Stimulated activated CD4-positive, alpha-beta T cell treated with anti-CD3 and anti-CD28 coated beads, Interleukin-1b, Interleukin-23, amount 100 ng/mL, for 1 hour (primary cell): ENCODE data around the gene DHX34.
"Not testable (repeated sequence)": the region's sequence is repeated elsewhere in the genome, so short reads cannot be mapped to it uniquely, and the experiment has no call there.

Source experiments
- DNase-seq, 2 donors: peaks; one replicate each; pipeline ENCODE4 v3.0.0-alpha.2; 2020; ENCODE audit warnings: low read depth in 2 of 2

DHX34 gene

DNA sequence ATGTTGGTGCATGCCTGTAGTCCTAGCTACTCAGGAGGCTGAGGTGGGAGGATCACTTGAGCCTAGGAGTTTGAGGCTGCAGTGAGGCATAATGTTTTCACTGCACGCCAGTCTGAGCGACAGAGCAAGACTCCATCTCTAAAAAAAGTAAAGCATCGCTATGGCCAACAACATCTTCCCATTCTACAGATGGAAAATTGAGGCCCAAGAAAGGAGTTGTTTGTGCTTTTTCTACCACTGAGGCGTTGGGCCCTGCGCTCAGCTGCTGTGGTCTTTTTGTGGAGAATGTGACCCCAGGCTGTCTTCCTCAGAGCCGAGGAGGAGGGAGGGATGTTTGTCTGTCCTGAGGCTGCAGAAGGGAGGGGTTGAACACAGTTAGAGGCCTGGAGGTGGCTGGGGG is 17.6 kb upstream of the DHX34 start:
- no peak for DNase-seq

GRCh38 chr19:47331931-47332547 is 17.1 kb upstream of the DHX34 start, which contains the start of gene C5AR2:
Gene C5AR2, plus strand, starts transcription at chr19:47332175. Its CDS starts 8,625 bp downstream, at chr19:47340800.
- DNase-seq, result no peak

GRCh38 chr19:47336765-47337718 is 12.1 kb upstream of the DHX34 start:
- not testable (repeated sequence) for DNase-seq

- no peak for DNase-seq
Measured at GRCh38 chr19:47339196-47339880, 9.8 kb upstream of the DHX34 start.

- DNase-seq, result no peak
Measured at GRCh38 chr19:47340477-47341208, 8.5 kb upstream of the DHX34 start.

DNA sequence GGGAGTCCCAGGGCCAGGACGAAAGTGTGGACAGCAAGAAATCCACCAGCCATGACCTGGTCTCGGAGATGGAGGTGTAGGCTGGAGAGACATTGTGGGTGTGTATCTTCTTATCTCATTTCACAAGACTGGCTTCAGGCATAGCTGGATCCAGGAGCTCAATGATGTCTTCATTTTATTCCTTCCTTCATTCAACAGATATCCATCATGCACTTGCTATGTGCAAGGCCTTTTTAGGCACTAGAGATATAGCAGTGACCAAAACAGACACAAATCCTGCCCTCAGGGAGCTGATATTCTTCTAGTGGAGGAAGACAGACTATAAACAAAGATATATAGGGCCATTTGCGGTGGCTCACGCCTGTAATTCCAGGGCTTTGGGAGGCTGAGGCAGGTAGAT is 7.4 kb upstream of the DHX34 start:
- no peak for DNase-seq

- no peak for DNase-seq
Measured at GRCh38 chr19:47343194-47343802, 5.8 kb upstream of the DHX34 start.

- no peak for DNase-seq
Measured at GRCh38 chr19:47344425-47344824, 4.7 kb upstream of the DHX34 start.

DNA sequence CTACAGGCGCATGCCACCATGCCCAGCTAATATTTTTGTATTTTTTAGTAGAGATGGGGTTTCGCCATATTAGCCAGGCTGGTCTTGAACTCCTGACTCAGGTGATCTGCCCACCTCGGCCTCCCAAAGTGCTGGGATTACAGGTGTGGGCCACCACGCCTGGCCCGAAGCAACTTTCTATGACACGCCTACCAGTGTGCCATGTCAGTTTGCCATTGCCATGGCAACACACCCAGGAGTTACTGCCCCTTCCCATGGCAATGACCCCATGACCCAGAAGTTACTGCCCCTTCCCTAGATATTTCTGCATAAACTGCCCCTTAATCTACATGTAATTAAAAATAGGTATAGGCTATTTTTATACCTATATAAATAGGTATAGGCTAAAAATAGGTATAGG is 3.1 kb upstream of the DHX34 start:
- DNase-seq, result not testable (repeated sequence)

GRCh38 chr19:47350630-47351029 is 1.5 kb downstream of the DHX34 start:
- DNase-seq, result no peak

DNA sequence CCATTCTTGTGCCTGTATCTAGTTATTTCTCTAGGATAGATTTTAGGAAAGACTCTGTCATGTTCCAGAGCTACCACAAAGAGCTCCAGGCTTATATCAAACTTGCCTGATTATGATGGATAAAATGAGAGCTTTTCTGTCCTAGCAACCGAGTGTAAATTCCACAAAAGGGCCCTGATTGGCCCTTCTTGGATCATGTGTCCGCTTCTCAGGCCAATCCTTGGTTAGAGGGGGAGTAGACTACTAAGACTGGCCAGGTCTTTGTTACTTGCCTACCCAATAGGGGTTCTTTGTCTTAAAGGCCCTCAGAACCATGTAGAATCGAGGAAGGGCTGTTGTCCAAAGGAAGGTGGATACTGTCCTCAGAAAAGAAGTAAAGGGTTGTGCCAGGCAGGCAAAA is 2.4 kb downstream of the DHX34 start:
- DNase-seq, result no peak

DNA sequence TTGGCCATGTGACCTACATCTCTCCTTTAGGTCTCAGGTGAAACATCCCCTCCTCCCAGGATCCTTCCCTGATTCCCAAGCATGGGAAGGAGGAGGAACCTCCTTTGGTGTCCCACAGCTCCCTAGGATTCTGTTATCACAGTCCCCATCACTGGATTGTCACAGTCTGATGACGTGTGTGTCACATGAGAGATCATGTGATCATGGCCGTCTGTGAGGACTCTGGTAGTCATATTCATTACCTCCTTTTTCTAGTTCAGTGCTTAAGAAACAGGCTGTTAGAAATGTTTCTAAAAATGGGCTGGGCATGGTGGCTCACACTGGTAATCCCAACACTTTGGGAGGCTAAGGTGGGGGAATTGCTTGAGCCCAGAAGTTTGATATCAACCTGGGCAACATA is 3.0 kb downstream of the DHX34 start:
- DNase-seq, result no peak

GRCh38 chr19:47353307-47353712 is 4.2 kb downstream of the DHX34 start:
- no peak for DNase-seq

DNA sequence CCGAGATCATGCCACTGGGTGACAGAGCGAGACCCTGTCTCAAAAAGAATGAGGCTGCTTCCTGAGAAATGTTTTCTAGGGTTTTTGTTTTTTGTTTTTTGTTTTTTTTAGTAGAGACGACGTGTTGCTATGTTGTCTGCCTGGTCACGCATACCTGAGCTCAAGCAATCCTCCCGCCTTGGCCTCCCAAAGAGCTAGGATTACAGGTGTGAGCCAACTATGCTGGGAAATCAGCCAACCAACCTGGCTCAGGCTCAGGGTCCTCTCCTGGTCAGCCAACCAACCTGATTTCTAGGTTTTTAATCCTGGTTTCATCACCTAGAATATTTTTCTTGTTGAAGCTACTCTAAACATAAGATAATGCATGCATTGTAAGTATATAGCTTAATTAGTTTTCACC is 7.8 kb downstream of the DHX34 start:
- DNase-seq, result no peak

- DNase-seq, result no peak
Measured at GRCh38 chr19:47357788-47358680, 8.9 kb downstream of the DHX34 start.

DNA sequence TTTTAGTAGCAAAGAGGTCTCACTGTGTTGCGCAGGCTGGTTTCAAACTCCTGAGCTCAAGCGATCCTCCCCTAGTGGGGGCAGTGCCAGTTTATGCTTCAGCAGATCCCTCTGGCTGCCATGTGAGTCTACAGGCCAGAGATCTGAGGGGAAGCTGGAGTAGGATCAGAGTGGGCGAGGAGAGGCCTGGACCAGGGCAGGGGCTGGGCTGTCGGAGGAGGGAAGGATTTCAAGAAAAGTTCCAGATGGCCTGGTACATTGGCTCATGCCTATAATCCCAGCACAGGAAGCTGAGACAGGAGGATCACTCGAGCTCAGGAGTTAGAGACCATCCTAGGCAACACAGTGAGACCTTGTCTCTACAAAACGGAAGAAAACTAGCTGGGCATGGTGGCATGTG is 9.8 kb downstream of the DHX34 start:
- no peak for DNase-seq

- no peak for DNase-seq
Measured at GRCh38 chr19:47362321-47362720, 13.2 kb downstream of the DHX34 start.

GRCh38 chr19:47363758-47364531 is 14.8 kb downstream of the DHX34 start:
- no peak for DNase-seq

GRCh38 chr19:47365455-47365854 is 16.3 kb downstream of the DHX34 start:
- DNase-seq, result not testable (repeated sequence)
